Measurements from ENCODE around the gene BTNL8. TPM values are rescaled to one million over a fixed set of nuclear protein-coding genes. Genes with fewer than 3 reads are reported as not detected.

The BTNL8 gene
- total RNA-seq, 6 experiments from 2014 or later: 0.18 to 0.93 (median 0.32) TPM

DNA sequence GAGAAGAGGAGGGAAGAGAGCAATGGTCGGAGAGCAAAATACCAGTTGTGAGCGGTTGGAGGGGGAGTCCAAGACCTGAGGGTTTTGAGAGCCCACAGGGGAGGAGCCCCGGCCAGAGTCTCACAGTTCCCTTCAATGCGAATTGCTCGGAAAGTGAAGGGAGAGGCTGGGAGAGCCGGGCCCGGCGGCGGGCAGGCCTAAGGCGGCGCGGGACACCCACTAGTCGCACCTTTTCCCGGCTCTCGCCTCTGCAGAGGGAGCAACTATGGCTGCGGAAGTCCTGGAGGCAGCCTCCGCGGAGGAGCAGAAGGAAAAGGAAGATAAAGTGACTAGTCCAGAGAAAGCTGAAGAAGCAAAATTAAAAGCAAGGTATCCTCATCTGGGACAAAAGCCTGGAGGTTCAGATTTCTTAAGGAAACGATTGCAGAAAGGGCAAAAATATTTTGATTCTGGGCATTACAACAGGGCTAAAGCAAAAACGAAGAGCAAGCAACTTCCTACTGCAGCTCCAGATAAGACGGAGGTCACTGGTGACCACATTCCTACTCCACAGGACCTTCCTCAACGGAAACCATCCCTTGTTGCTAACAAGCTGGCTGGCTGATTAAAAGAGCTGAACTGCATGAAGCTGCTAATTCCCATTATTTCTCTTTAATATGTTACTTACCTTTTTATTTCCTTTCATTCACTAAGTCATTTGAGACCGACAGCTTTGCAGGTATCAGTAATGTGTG, 83.2 kb downstream of the BTNL8 start:
- H3K9me3 ChIP-seq: no peaks in the 10 kb centered on the region
- 46% methylated on average over 5 of the region's 23 CpGs for WGBS (ENCODE audit: insufficient coverage, low coverage, low lambda C conversion rate, missing lambda C conversion rate)
- TF ChIP-seq, protein P1, sequence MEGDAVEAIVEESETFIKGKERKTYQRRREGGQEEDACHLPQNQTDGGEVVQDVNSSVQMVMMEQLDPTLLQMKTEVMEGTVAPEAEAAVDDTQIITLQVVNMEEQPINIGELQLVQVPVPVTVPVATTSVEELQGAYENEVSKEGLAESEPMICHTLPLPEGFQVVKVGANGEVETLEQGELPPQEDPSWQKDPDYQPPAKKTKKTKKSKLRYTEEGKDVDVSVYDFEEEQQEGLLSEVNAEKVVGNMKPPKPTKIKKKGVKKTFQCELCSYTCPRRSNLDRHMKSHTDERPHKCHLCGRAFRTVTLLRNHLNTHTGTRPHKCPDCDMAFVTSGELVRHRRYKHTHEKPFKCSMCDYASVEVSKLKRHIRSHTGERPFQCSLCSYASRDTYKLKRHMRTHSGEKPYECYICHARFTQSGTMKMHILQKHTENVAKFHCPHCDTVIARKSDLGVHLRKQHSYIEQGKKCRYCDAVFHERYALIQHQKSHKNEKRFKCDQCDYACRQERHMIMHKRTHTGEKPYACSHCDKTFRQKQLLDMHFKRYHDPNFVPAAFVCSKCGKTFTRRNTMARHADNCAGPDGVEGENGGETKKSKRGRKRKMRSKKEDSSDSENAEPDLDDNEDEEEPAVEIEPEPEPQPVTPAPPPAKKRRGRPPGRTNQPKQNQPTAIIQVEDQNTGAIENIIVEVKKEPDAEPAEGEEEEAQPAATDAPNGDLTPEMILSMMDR (IDR thresholded peaks at IDR 0.05): no peak
- no peak for TF ChIP-seq POLR2A (IDR thresholded peaks at IDR 0.05)

DNA sequence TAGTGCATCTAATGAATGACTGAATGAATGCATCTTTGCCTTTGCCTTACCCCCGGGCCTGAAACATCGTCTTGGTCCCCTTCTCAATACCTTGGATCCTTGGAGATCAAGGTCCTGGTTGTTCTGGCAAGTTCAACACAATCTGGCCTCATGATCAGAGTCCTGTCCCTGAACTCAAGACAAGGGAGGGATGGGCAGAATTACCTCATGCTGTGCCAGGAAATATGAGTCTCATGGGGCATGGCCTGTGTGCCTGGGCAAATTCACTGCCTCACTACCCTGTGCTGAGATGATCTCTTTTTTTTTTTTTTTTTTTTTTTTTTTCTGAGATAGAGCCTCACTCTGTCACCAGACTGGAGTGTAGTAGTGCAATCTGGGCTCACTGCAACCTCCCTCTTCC, 89.1 kb downstream of the BTNL8 start:
- DNase-seq (no peak), ATAC-seq (no peak)
- Histone ChIP-seq H3K9me3 (no peaks in the 10 kb centered on the region), H3K4me1 (no peaks in the 10 kb centered on the region), H3K36me3 (no peaks in the 10 kb centered on the region), H3K27me3 (no peaks in the 10 kb centered on the region), H3K27ac (no peak overlapping the region), H3K4me3 (no peak overlapping the region)
- 40% methylated on average over 1 of the region's 2 CpGs for WGBS (ENCODE audit: insufficient coverage, low coverage, low lambda C conversion rate, missing lambda C conversion rate)
- intact Hi-C loops (cut with DNase I): no loop called here
- TF ChIP-seq, protein P1 (IDR thresholded peaks at IDR 0.05): no peak
- no peak for TF ChIP-seq POLR2A (IDR thresholded peaks at IDR 0.05)

More for the DNA sequence above, 83.2 kb downstream of the BTNL8 start:
- peak in 3 of 4 donors; percentile 58 to 86 (median 59) for ATAC-seq
- no peaks in the 10 kb centered on the region for H3K27me3 ChIP-seq
- H3K36me3 ChIP-seq: no peaks in the 10 kb centered on the region
- DNase-seq: no peak
- intact Hi-C loops (cut with DNase I): no loop called here
- no peaks in the 10 kb centered on the region for H3K4me1 ChIP-seq
- no peak overlapping the region for H3K4me3 ChIP-seq
- H3K27ac ChIP-seq: no peak overlapping the region

GRCh38 chr5:180988592-180988991, 89.6 kb downstream of the BTNL8 start, which contains the start of gene BTNL3:
Gene BTNL3, plus strand, starts transcription at chr5:180988846. Its CDS starts 183 bp downstream, at chr5:180989029.
- WGBS (ENCODE audit: insufficient coverage, low coverage, low lambda C conversion rate, missing lambda C conversion rate): 92% methylated on average over 2 of the region's 5 CpGs
- H3K4me1 ChIP-seq: no peaks in the 10 kb centered on the region
- intact Hi-C loops (cut with DNase I): no loop called here
- no peaks in the 10 kb centered on the region for H3K9me3 ChIP-seq
- H3K27me3 ChIP-seq: no peaks in the 10 kb centered on the region
- ATAC-seq: no peak
- no peak for DNase-seq
- H3K27ac ChIP-seq: no peak within 1 kb of the TSS
- TF ChIP-seq, protein P1 (IDR thresholded peaks at IDR 0.05): no peak
- no peak for TF ChIP-seq POLR2A (IDR thresholded peaks at IDR 0.05)
- H3K36me3 ChIP-seq: no peaks in the 10 kb centered on the region
- no peak within 1 kb of the TSS for H3K4me3 ChIP-seq

DNA sequence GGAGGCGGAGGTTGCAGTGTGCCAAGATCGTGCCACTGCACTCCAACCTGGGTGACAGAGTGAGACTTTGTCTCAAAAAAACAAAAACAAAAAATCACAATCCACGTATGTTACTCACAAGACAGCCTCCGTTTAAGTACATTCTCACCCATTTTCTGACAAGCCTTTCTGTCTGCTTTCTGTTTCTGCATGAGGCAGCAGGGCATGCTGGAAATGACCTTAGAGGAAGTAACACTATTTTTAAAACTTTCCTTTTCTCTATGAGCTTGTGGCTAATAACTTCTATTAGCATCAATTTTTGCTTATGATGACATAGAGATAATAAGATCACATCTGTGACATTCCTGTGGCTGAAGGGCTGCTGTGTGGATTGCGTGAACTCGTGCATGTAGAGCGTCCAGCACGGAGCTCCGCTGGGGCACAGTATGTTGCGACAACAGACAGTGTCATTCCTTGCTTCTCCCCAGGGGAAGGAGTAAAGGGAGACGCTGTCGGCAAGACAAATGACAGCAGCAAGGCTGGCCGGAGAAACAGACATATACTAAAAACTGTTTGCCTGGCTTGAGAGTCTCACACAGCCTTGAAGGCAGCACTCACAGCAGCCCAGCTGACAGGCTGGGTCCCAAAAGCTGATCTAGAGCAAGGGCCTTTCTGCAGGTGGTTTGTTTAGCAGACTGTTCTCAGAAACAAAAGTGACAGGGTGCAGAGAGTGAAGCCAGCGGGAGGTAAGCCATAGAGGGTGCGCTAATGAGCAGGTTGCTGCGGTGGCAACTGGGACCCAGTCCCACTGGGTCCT, 91.3 kb downstream of the BTNL8 start:
- Histone ChIP-seq H3K27ac (no peak overlapping the region), H3K27me3 (no peaks in the 10 kb centered on the region), H3K9me3 (no peaks in the 10 kb centered on the region), H3K4me1 (no peaks in the 10 kb centered on the region), H3K4me3 (no peak overlapping the region), H3K36me3 (no peaks in the 10 kb centered on the region)
- intact Hi-C loops (cut with DNase I): no loop called here
- peak in 3 of 4 donors; percentile 35 to 58 (median 35) for ATAC-seq
- TF ChIP-seq, protein P1 (IDR thresholded peaks at IDR 0.05): no peak
- no peak for TF ChIP-seq POLR2A (IDR thresholded peaks at IDR 0.05)
- 40% methylated on average over 3 of the region's 16 CpGs for WGBS (ENCODE audit: insufficient coverage, low coverage, low lambda C conversion rate, missing lambda C conversion rate)
- DNase-seq: no peak
